Pancreas (tissue), 10 donors: Measurements from ENCODE around the gene CFAP69. TPM values are rescaled to one million over a fixed set of nuclear protein-coding genes. Genes with fewer than 3 reads are reported as not detected.

Experiments
- ATAC-seq, 4 donors: fragments of 200-7000 bp; cut with Tn5 transposase; one replicate each; pipeline versions ENCODE4 v1.8.0 to v1.9.1; 2020; ENCODE audit warnings: mild to moderate bottlenecking in 4 of 4, moderate library complexity in 4 of 4
- DNase-seq, 6 donors: peaks; one replicate each; pipeline ENCODE4 v3.0.0-alpha.2; 2020
- FAIRE-seq: peaks from 2 replicates; lab custom pipeline; 2012; peaks lifted over from hg19 to GRCh38; lab: Jason Lieb, UNC
- H3K27ac ChIP-seq, 4 donors: fragments of 200-600 bp; sonication (generic); 1 replicate in 3 of 4; 2 replicates in 1 of 4; pipeline versions ENCODE4 v1.5.0 to v1.8.0; 2020
- H3K27me3 ChIP-seq, 4 donors: fragments of 200-600 bp; one replicate each; pipeline ENCODE4 v1.8.0; 2021
- H3K36me3 ChIP-seq, 3 donors: fragments of 200-600 bp; sonication (generic) in 1 of 3; one replicate each; pipeline versions ENCODE4 v1.5.0 to v1.8.0; 2020 to 2021
- H3K4me1 ChIP-seq, 3 donors: fragments of 200-600 bp; one replicate each; pipeline ENCODE4 v1.8.0; 2021
- H3K4me3 ChIP-seq, 4 donors: fragments of 200-600 bp; sonication (generic) in 2 of 4; one replicate each; pipeline versions ENCODE4 v1.5.0 to v1.8.0; 2020 to 2021
- H3K9me3 ChIP-seq, 4 donors: fragments of 200-600 bp; one replicate each; pipeline ENCODE4 v1.8.0; 2021
- WGBS, 2 donors: extraction: QIAGEN DNeasy Blood & Tissue Kit; methylation state at CpG; one replicate each; pipeline ENCODE4 v1.1.7; 2013; 5-methylcytosine and 5-hydroxymethylcytosine counted together
- intact Hi-C, 3 donors: fragments of 100-400 bp; cut with DNase I; formaldehyde crosslinking; loops; one replicate each; pipeline versions ENCODE4 v1.11.1 to v1.14.2; 2022
- polyA plus RNA-seq, 2 donors: library from polyadenylated mRNA; stranded (reverse); fragments of 200-250 nt; gene quantifications; one replicate each; pipeline ENCODE4 v1.2.3, GENCODE V29; 2013
- total RNA-seq, 6 donors: library from RNA; stranded (reverse); fragmentation: NEBNext Ultra II Directional in 4 of 6; extraction: Animal tissue kit (Norgen Biotek cat#: 25700) in 4 of 6; gene quantifications; one replicate each; pipeline versions ENCODE4 v1.2.1 to v1.2.4, GENCODE V29; 2021 to 2023
- TF ChIP-seq, protein P1 (sequence below), 4 donors: fragments of 200-600 bp; sonication (generic) in 3 of 4; IDR thresholded peaks; one replicate each; pipeline versions ENCODE4 v1.5.0 to v1.8.0; 2021; ENCODE audit warnings: antibody characterized with exemption in 4 of 4
- donor health status: healthy with polysubstance abuse.
- donor health status: DM: no; HTN: no; CAD: no; lungs with moderate emphysema.
- donor health status: DM: no; HTN: no; CAD: no.
- donor health status: control.
- donor health status: control.
- donor health status: Bipolar disorder and iron deficiency.
- donor health status: DM: yes; HTN: yes; CAD: no.
- donor health status: DM: no; HTN: no; CAD: no.
- donor health status: DM: no; HTN: no; CAD: no.
- donor health status: DM: yes; HTN: yes; CAD: no.

CFAP69 gene, protein sequence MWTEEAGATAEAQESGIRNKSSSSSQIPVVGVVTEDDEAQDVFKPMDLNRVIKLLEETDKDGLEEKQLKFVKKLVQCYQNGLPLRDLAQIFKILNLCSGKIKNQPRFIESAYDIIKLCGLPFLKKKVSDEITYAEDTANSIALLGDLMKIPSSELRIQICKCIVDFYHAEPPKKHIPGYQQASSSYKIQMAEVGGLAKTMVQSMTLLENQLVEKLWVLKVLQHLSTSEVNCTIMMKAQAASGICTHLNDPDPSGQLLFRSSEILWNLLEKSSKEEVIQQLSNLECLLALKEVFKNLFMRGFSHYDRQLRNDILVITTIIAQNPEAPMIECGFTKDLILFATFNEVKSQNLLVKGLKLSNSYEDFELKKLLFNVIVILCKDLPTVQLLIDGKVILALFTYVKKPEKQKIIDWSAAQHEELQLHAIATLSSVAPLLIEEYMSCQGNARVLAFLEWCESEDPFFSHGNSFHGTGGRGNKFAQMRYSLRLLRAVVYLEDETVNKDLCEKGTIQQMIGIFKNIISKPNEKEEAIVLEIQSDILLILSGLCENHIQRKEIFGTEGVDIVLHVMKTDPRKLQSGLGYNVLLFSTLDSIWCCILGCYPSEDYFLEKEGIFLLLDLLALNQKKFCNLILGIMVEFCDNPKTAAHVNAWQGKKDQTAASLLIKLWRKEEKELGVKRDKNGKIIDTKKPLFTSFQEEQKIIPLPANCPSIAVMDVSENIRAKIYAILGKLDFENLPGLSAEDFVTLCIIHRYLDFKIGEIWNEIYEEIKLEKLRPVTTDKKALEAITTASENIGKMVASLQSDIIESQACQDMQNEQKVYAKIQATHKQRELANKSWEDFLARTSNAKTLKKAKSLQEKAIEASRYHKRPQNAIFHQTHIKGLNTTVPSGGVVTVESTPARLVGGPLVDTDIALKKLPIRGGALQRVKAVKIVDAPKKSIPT
- 1 to 10 TPM; 2.6 to 5.8 (median 3.8) TPM for total RNA-seq
- polyA plus RNA-seq, result 10 to 100 TPM in 1 of 2 donors, 1 to 10 TPM in 1; 4.4 to 12.8 TPM

DNA sequence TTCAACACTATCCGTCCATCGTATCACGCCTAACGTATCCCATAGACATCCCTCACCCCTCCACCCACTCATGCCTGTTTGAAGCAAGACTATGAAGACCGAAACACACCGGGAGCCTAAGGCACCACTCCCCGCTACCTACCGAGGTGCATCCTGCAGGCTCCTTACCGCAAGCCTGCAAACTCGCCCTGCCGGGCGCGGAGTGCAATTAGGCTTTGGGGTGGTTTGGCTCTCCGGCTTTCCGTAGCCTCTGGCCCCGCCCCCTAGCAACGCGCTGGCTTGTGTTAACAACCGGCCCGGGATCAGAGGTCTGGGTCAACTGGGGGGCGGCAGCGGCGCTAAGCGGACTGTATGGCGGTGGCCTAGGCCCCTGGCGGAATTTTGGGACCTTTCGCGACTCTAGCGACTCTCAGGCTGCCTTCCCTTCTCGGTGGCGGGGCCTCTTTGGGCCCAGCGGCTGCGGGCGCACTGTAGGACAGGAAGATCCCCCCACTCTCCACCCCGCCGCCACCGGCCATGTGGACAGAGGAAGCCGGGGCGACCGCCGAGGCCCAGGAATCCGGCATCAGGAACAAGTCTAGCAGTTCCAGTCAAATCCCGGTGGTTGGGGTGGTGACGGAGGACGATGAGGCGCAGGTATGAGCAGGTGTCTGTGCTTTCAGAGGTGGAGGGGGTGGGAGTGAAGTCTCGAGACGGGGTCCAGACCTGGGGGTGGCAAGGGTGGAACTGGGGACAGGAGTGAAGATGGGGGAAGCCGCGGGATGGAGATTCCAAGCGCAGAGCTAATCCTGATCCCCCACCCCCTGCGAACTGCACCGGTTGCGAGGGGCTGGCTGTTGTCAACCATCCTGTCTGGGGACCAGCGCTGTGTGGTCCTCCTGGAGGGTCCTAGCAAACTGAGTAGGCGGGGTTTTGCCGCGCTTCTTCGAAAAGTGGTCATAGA, at the start of gene CFAP69:
Gene CFAP69, plus strand, starts transcription at position 266 of the 943 bp plus-strand sequence. Its CDS starts 251 bp downstream, at position 517.
- DNase-seq (peak; percentile 88 to 97 (median 94)), ATAC-seq (peak; percentile 99), FAIRE-seq (no peak)
- 1% methylated on average over 58 to 59 of the region's 59 CpGs for WGBS, 2 donors
- Histone ChIP-seq H3K9me3 (no peaks in the 10 kb centered on the region), H3K27ac (no peak within 1 kb of the TSS), H3K27me3 (no peaks in the 10 kb centered on the region), H3K36me3 (no peaks in the 10 kb centered on the region), H3K4me1 (peaks cover 0 to 7% (median 0%) of the 10 kb centered on the region in 3 donors), H3K4me3 (peak within 1 kb of the TSS; percentile 75 to 98 (median 86))
- TF ChIP-seq, protein P1, sequence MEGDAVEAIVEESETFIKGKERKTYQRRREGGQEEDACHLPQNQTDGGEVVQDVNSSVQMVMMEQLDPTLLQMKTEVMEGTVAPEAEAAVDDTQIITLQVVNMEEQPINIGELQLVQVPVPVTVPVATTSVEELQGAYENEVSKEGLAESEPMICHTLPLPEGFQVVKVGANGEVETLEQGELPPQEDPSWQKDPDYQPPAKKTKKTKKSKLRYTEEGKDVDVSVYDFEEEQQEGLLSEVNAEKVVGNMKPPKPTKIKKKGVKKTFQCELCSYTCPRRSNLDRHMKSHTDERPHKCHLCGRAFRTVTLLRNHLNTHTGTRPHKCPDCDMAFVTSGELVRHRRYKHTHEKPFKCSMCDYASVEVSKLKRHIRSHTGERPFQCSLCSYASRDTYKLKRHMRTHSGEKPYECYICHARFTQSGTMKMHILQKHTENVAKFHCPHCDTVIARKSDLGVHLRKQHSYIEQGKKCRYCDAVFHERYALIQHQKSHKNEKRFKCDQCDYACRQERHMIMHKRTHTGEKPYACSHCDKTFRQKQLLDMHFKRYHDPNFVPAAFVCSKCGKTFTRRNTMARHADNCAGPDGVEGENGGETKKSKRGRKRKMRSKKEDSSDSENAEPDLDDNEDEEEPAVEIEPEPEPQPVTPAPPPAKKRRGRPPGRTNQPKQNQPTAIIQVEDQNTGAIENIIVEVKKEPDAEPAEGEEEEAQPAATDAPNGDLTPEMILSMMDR (IDR thresholded peaks at IDR 0.05), result peak in 1 of 4 donors; percentile 35
- intact Hi-C loops, result loop anchor here in 1 of 3 donors (10.0 kb wide), 1 partner anchor 80 kb away; no protein-coding TSS in a partner anchor

DNA sequence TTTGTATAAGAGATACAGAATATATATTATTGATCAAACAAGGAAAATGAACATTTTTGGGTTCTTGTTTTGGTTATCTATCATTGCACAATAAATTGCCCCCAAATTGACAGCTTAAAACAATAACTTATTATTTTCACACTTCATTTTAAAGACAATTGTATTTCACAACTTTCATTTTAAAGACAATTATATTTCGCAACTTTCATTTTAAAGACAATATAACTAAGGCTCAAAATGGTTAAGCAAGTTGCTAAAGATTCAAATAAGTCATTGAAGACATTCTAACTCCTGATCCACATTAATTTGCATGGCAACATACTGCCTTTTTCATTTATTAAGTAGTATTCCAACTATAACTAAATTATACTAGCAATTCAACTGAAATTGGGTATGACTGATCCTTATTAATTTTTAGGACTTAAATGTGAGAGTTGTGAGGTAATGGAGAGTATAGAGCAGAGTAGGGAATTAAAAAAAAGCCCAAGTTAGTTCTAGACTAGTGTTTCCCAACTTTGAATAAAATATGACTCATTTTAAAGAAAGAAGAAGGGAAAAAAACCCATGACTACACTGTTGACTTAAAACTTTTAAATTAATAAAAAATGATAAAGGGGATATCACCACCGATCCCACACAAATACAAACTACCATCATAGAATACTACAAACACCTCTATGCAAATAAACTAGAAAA, 43.3 kb upstream of the CFAP69 start:
- TF ChIP-seq, protein P1 (IDR thresholded peaks at IDR 0.05), result no peak
- Histone ChIP-seq H3K4me1 (no peaks in the 10 kb centered on the region), H3K27me3 (no peaks in the 10 kb centered on the region), H3K27ac (no peak overlapping the region), H3K36me3 (no peaks in the 10 kb centered on the region), H3K4me3 (no peak overlapping the region), H3K9me3 (no peaks in the 10 kb centered on the region)
- 93 to 97% methylated on average over 2 of the region's 2 CpGs for WGBS, 2 donors
- intact Hi-C loops, result no loop called here
- DNase-seq, result no peak
- no peak for FAIRE-seq
- ATAC-seq, result no peak

DNA sequence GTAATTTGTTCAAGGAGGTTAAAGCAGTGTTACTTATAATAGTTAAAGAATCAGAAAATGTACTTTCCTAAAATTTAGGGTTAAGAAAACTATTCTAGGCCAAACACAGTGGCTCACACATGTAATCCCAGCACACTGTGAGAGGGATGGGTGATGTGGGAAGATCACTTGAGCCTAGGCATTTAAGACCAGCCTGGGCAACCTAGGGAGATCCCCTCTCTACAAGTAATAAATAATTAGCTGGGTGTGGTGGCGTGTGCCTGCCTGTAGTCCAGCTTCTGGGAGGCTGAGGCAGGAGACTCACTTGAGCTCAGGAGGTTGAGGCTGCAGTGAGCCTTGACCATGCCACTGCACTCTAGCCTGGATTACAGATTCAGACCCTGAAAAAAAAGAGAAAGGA, 37.0 kb upstream of the CFAP69 start:
- WGBS, 2 donors, result 85 to 100% methylated on average over 1 of the region's 1 CpG
- no peaks in the 10 kb centered on the region for H3K9me3 ChIP-seq
- ATAC-seq (no peak), FAIRE-seq (no peak), DNase-seq (no peak)
- no peak overlapping the region for H3K4me3 ChIP-seq
- no peaks in the 10 kb centered on the region for H3K27me3 ChIP-seq
- peaks cover 0 to 6% (median 5%) of the 10 kb centered on the region in 3 donors for H3K4me1 ChIP-seq
- intact Hi-C loops, result no loop called here
- TF ChIP-seq, protein P1 (IDR thresholded peaks at IDR 0.05), result no peak
- H3K27ac ChIP-seq, result no peak overlapping the region
- H3K36me3 ChIP-seq, result no peaks in the 10 kb centered on the region

DNA sequence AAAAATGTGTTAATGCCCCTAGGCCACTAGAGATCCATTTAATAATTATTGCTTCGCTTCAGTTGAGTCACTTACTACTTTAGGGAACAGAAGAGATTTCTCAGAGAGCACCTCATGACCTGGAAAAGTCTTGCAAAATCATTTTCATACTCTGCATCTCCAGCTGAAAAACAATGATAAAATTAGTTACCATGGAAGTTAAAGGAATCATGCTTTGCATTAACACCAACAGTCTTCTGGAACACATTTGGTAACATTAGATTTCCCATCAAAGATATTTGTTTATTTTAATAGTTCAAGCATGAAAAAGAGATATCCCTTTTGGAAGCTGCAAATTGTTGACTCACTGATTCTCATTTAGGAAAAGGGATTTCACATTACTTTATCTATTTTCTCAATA, 35.2 kb upstream of the CFAP69 start:
- intact Hi-C loops, result no loop called here
- DNase-seq, result no peak
- Histone ChIP-seq H3K4me1 (peaks cover 0 to 8% (median 5%) of the 10 kb centered on the region in 3 donors), H3K36me3 (no peaks in the 10 kb centered on the region), H3K9me3 (no peaks in the 10 kb centered on the region), H3K4me3 (no peak overlapping the region), H3K27me3 (no peaks in the 10 kb centered on the region), H3K27ac (no peak overlapping the region)
- WGBS, 2 donors, result 91 to 94% methylated on average over 1 of the region's 1 CpG
- TF ChIP-seq, protein P1 (IDR thresholded peaks at IDR 0.05), result no peak
- ATAC-seq, result no peak
- no peak for FAIRE-seq
